Erythroblast (primary cell): ENCODE measurements around the gene SGIP1.
"Not testable (repeated sequence)": the region's sequence is repeated elsewhere in the genome, so short reads cannot be mapped to it uniquely, and the experiment has no call there.

Source experiments
- DNase-seq, 2 experiments: peaks; one replicate each; lab custom pipeline; 2025; lab: John Stamatoyannopoulos, UW
- GATA1 ChIP-seq: IDR thresholded peaks from 2 replicates; pipeline ENCODE4 v1.6.1; 2011; ENCODE audit warnings: low read depth, mild to moderate bottlenecking, control low read depth, low read length, moderate library complexity
- POLR2A ChIP-seq: IDR thresholded peaks from 2 replicates; pipeline ENCODE4 v1.6.1; 2011; ENCODE audit warnings: mild to moderate bottlenecking, low read length

Gene SGIP1

DNA sequence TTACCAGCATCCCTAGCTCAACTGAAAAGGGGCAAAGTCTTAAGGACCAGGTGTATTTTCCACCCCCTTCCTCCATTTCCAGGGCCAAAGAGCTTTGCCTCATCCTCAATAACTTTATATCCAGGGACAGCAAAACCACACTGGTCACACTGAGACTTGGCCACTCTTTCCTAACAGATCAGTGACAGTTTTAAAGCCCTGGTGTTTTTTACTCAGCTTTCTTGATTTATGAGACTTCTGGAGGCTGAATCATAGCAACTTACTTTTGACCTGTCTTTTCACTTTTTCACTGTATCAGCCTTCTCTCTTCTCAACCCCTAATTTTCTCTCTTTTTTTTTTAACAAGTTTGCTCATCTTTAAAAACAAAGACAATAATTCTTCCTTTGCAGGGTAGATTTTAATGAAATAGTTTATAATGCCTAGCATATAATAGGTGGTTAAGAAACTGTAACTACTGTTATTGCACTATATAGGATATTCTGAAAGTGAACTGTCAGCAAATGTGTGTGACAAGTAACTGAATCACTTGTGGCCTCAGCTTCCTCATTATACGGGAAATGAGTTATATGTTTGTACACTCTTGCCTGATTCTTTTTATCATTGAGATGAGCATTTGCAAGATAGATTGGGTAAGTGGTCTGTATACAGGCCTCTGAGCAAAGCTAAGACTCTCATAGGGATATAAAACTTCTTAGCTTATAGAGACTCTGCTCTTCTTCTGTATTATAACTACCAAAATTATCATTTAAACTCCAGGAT lies 198.6 kb downstream of the SGIP1 start:
- DNase-seq: no peak
- TF ChIP-seq GATA1 (no peak), POLR2A (no peak)

DNA sequence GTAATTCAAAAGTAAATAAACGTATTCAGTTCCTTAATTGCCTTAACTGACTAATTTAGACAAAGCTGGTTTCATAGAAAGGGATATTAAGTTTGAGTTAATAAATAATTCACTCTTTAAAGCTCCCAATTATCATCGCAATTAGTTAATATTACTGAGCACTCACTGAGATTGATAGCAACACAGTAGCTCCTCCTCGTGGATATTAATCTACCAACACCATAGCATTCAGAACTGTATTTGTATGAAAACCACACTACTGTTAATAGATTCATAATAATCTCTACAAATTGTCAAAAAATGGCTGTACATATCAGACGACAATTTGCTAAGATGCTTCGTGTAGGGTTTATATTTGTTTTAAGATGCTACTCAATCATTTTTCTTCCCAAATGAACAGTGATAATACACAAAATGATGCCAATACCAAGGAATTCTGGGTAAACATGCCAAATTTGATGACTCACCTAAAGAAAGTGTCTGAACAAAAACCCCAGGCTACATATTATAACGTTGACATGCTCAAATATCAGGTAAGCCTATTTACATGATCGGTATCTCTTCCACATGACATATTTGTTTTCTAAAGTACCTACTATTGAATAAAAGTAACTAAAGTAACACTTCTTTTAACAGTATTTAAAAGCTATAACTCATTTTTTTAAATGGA lies 199.5 kb downstream of the SGIP1 start:
- TF ChIP-seq GATA1 (no peak), POLR2A (no peak)
- peak; percentile 14 to 30 for DNase-seq

DNA sequence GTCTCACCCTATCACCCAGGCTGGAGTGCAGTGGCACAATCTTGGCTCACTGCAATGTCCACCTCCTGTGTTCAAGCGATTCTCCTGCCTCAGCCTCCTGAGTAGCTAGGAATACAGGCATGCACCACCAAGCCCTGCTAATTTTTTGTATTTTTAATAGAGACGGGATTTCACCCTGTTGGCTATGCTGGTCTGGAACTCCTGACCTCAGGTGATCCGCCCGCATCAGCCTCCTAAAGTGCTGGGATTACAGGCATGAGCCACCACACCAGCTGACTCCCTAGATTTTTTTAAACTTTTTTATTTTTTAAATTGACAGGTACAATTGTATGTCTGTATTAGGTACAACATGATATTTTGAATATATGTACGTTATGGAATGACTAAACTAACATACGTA lies 200.6 kb downstream of the SGIP1 start:
- not testable (repeated sequence) for DNase-seq

DNA sequence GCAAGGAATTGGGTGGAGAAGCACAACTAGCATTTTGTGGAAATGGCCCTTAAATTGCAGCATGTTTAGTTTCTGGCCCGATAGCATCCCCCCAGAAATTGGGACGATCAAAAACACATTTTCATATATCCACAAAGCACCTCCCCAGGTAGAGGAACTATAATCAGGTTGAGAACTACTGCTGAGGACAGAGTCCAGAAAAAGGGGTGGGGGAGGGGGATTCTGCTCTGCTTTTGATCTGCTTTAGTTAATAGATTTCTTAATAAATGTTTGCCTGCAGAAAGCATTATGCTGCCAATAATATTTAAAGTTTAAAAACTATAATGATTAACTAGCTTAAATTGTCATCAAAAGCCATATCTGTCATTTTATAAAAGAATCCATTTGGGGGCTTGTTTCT lies 203.9 kb downstream of the SGIP1 start:
- TF ChIP-seq POLR2A: no peak
- no peak for TF ChIP-seq GATA1

DNA sequence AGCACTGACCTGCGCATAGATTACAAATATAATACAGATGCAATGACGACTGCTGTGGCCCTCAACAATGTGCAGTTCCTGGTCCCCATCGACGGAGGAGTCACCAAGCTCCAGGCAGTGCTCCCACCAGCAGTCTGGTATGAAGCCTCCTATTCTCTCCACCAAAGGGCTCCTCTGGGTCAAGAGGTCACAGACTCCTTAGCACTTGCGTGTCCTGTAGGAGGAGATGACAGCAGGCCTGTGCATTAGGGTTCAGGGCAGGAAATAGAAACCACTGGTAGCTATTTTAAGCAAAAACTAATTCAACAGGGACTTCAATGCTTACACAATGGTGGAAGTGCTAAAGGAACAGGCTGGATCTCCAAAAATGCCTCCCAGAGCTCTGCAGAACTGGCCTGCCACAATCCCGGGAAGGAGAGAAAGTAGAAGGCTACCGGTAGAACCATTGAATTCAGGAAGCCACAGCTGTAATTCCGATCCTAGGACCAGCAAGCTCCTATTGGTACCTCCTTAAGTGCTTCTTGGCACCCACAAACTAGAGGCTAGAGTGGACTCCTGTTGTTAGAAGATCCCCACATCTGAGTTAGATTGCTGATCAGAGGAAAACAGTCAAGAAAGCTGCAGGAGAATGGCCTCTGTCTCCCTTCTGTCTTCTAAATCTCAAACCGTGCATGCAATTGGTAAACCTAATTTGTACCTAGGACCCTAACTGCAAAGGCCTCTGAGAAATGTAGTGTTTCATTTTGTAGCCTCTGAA lies 205.6 kb downstream of the SGIP1 start:
- TF ChIP-seq POLR2A (no peak), GATA1 (no peak)
- DNase-seq: no peak

More for the DNA sequence above, 203.9 kb downstream of the SGIP1 start:
- DNase-seq: no peak

DNA sequence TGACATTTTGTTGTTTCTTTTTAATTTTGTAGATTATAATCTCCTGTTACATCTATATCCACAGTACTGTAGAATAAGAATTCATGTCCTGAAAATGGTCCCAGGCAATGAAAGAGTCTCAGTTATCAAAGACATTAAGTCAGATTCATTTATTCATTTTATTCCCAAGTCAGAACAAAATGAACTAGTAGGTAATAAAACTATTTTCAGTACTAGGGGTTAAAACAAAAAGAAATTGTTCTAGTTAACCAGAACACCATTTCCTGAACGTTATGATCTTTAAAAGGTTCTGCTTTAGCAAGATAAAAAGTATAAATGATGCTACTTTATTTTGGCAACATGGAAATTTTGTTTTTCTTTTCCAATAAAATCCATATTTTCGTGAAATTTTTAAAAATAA lies 211.5 kb downstream of the SGIP1 start:
- no peak for TF ChIP-seq POLR2A
- TF ChIP-seq GATA1: no peak
- no peak for DNase-seq

DNA sequence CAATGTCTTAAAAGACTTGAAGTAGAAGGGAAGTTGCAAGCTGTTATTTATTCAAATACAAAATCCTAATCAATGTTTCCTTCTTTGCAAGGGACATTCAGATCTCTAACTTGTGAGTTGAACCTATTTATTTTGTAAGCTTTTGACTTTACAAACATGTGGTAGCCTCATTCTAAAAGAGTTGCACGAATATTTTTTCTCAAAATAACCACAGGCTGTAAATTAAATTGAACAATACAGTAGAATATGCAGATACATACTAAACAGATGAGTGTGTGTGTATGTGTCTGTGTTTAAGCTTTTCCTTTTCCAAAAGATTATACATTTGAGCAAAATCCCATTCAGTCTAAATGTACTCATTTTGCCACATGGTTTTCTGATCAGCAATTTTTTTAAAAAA lies 213.5 kb downstream of the SGIP1 start:
- DNase-seq: no peak
- TF ChIP-seq POLR2A: no peak
- TF ChIP-seq GATA1: no peak

DNA sequence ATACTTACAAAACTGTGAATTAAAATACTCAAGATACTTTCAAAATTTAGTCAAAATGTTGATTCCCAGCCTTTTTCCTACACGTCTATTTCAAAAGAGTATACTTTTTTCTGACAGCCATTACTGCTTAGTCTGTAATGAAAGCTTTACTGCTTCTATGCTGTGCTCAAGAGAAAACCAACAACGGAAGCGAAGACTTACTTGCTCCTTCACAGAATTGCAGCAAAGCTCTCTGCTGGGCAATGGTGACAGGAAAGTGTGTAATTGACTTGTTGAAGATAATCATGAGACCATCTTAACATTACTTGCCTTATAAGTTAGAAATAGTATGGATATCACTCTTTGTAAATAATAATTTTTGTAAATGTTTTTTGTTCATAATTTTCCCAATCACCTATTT lies 216.6 kb downstream of the SGIP1 start:
- no peak for TF ChIP-seq POLR2A
- no peak for TF ChIP-seq GATA1
- peak in 1 of 2 experiments; percentile 13 for DNase-seq

DNA sequence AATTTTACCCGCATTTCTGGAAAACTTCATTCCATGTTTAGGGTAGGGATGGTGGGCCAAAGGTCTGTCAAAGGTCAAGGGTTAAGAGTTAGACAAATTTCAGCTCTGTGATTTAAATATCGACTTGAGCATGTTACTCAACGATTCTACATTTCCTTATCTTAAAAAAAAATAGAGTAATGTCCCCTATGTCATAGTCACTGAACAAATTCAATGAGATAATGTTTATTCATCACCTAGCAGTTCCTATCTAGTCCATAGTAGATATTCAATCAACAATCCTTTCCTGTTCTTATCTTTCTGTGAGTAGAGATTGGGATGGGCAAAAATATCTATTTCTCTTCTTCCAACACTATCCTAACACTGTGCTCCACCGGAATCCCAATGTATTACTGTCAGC lies 217.2 kb downstream of the SGIP1 start:
- TF ChIP-seq POLR2A: no peak
- TF ChIP-seq GATA1: no peak
- no peak for DNase-seq

DNA sequence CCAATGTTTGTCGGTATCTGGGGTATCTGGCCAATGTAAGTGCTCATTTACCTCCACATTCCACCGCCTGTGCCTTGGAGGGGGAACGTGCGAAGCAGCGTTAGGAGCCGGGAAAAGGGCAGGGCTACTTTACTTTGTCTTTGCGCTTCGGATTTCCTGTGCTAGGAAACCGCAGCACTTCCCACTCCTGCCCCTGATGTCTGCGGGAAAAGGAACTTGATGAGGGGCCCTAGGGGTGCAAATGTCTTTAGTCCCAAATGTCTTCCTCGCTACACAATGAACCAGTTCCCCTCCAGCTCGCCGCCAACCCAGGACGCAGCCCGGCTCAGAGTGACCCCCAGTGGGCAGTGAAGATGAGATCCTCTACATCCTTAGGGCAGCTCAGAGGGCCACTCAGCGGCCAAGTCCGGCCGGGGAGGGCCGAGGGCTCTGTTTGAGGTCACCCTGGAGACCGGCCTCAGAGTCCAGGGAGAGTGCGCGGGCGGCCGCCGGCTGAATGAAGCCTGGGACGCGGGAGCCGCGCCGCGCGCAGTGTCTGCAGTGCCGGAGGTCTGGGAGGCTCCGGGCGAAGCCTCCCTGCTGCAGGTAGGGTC lies 218.1 kb downstream of the SGIP1 start, which contains the start of gene DYNLT5:
DYNLT5 (plus strand) TSS at position 460 of the 593 bp plus-strand sequence. CDS start 2,200 bp downstream, outside the sequence.
- peak; percentile 55 to 63 for DNase-seq
- TF ChIP-seq POLR2A (no peak), GATA1 (no peak)

DNA sequence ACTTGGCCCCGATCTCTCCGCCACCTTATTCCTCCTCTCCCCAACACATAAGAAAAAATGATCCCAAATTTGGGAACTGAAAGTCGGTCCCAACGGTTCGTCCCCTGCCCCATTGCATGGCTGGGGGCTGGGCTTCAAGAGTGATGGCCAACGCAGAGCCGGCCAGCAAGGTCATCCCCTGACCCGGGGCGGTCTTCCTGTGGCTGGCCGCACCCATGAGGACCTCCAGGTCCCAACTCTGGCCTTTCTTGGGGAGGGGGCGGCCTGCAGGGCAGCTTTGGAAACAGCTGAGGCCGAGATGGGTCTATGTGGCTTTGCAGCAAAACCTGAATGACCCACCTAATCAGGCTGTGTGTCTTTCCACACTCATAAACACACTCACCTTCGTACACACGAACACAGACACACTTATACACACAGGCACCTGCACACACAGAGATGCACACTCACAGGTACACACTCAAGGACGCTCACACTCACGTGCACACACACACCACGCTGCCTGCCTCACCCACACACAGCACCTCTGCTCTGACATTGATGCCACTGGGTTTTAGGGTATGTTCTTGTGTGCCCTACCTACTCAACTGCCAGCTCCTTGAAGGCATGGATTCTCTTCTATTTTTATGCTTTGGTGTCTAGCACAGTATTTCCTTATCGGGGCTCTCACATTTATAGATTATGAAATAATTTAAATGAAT lies 218.9 kb downstream of the SGIP1 start:
- peak; percentile 28 to 35 for DNase-seq

DNA sequence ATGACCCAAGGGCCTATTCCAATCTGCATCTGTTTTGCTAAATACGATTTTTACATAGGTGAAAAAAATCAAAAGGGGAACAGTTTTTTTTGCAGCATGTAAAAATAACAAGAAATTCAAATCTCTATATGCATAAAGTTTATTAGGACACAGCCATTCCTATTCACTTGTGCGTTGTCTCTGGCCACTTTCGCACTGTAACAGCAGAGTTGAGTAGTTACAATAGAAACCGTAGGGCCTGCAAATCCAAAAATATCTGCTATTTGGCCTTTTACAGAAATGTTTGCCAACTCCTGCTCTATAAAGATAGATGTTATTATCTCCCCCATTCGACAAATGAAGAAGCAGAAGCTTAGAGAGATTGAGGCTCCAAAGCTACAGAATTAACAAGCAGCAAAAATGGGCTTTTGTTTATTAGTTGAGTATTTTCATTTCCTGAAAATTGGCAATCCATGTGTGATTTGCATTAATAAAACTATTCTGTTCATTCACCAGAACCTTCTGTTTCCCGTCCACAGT lies 223.8 kb downstream of the SGIP1 start:
- peak; percentile 80 to 86 for DNase-seq
- TF ChIP-seq POLR2A (no peak), GATA1 (no peak)

More for the DNA sequence above, 218.9 kb downstream of the SGIP1 start:
- TF ChIP-seq POLR2A: no peak
- TF ChIP-seq GATA1: no peak

DNA sequence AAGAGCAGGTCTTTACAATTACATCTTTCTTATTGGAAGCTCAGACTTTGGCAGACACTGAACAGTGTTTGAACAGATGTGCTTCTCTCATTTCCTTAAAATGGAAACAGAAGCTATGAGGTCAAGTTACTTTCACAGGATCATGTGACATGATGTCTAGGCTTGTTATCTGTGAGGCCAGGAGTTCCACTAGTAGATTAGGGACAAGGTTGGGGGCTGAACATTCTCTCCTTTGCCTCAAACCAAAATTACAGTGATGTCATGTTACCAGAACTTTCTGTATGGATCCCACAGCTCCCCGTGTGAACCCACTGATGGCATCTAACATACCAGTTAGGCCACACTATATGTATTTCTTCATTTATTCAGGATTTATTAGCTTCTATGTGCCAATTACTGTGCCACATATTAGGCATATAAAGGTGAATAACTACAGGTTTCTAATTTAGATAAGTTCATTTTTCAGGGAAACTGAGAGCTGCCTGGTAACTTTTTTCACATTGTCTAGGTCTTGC lies 224.3 kb downstream of the SGIP1 start:
- DNase-seq: peak; percentile 88 to 96
- peak; percentile 64 for TF ChIP-seq POLR2A
- peak; percentile 46 for TF ChIP-seq GATA1
